HG03025 (cell line): ENCODE measurements around the gene NOS1AP.

Source experiments
- ATAC-seq: cut with Tn5 transposase; IDR thresholded peaks from one replicate; pipeline ENCODE4 v1.9.1; 2021; ENCODE audit warnings: mild to moderate bottlenecking, moderate library complexity; ENCODE audit not compliant: unreplicated experiment, low FRiP score

NOS1AP gene

GRCh38 chr1:162212713-162213112 lies 143.2 kb downstream of the NOS1AP start:
- ATAC-seq, result no peak

- ATAC-seq, result no peak
Measured at GRCh38 chr1:162213281-162213912, 143.9 kb downstream of the NOS1AP start.

- ATAC-seq, result no peak
Measured at GRCh38 chr1:162214202-162214601, 144.7 kb downstream of the NOS1AP start.

- no peak for ATAC-seq
Measured at GRCh38 chr1:162215902-162216301, 146.4 kb downstream of the NOS1AP start.

GRCh38 chr1:162216604-162217003 lies 147.1 kb downstream of the NOS1AP start:
- ATAC-seq, result no peak

- no peak for ATAC-seq
Measured at GRCh38 chr1:162217706-162218105, 148.2 kb downstream of the NOS1AP start.

- no peak for ATAC-seq
Measured at GRCh38 chr1:162218546-162218945, 149.1 kb downstream of the NOS1AP start.

- ATAC-seq, result no peak
Measured at GRCh38 chr1:162218975-162219374, 149.5 kb downstream of the NOS1AP start.

- no peak for ATAC-seq
Measured at GRCh38 chr1:162219461-162219860, 150.0 kb downstream of the NOS1AP start.

GRCh38 chr1:162220009-162220539 lies 150.6 kb downstream of the NOS1AP start:
- no peak for ATAC-seq

GRCh38 chr1:162222014-162222413 lies 152.5 kb downstream of the NOS1AP start:
- ATAC-seq, result no peak

- ATAC-seq, result no peak
Measured at GRCh38 chr1:162222730-162223129, 153.2 kb downstream of the NOS1AP start.

GRCh38 chr1:162223488-162223887 lies 154.0 kb downstream of the NOS1AP start:
- no peak for ATAC-seq

- no peak for ATAC-seq
Measured at GRCh38 chr1:162224267-162224666, 154.8 kb downstream of the NOS1AP start.

GRCh38 chr1:162228586-162228985 lies 159.1 kb downstream of the NOS1AP start:
- ATAC-seq, result no peak

GRCh38 chr1:162229549-162229948 lies 160.1 kb downstream of the NOS1AP start:
- no peak for ATAC-seq

- no peak for ATAC-seq
Measured at GRCh38 chr1:162230096-162230495, 160.6 kb downstream of the NOS1AP start.

GRCh38 chr1:162230517-162230916 lies 161.0 kb downstream of the NOS1AP start:
- ATAC-seq, result no peak

GRCh38 chr1:162232034-162232711 lies 162.7 kb downstream of the NOS1AP start:
- no peak for ATAC-seq

GRCh38 chr1:162233066-162233465 lies 163.6 kb downstream of the NOS1AP start:
- ATAC-seq, result no peak

- no peak for ATAC-seq
Measured at GRCh38 chr1:162233937-162234336, 164.4 kb downstream of the NOS1AP start.

- ATAC-seq, result no peak
Measured at GRCh38 chr1:162234571-162234970, 165.1 kb downstream of the NOS1AP start.
